GM19023 (cell line): Measurements from ENCODE around the gene KRTAP10-9.
"Not testable (repeated sequence)": the region's sequence is repeated elsewhere in the genome, so short reads cannot be mapped to it uniquely, and the experiment has no call there.

ENCODE experiments used
- ATAC-seq: cut with Tn5 transposase; IDR thresholded peaks from one replicate; pipeline ENCODE4 v1.9.1; 2021; ENCODE audit warnings: mild to moderate bottlenecking, moderate library complexity; ENCODE audit not compliant: unreplicated experiment

Gene KRTAP10-9

GRCh38 chr21:44638506-44639330 lies 11.8 kb downstream of the KRTAP10-9 start:
- ATAC-seq: not testable (repeated sequence)

- ATAC-seq: no peak
Measured at GRCh38 chr21:44639331-44639655, 12.4 kb downstream of the KRTAP10-9 start.

- no peak for ATAC-seq
Measured at GRCh38 chr21:44640761-44641160, 13.9 kb downstream of the KRTAP10-9 start.

- no peak for ATAC-seq
Measured at GRCh38 chr21:44643741-44644310, 16.9 kb downstream of the KRTAP10-9 start.

GRCh38 chr21:44644878-44645277 lies 18.0 kb downstream of the KRTAP10-9 start:
- no peak for ATAC-seq

GRCh38 chr21:44646366-44647221 lies 19.7 kb downstream of the KRTAP10-9 start, which contains the start of gene KRTAP10-11:
KRTAP10-11 (plus strand) TSS chr21:44646414; CDS start chr21:44646459, 45 bp downstream.
- ATAC-seq: not testable (repeated sequence)

- ATAC-seq: no peak
Measured at GRCh38 chr21:44647222-44647552, 20.3 kb downstream of the KRTAP10-9 start.

- ATAC-seq: no peak
Measured at GRCh38 chr21:44648557-44649311, 21.8 kb downstream of the KRTAP10-9 start.

DNA sequence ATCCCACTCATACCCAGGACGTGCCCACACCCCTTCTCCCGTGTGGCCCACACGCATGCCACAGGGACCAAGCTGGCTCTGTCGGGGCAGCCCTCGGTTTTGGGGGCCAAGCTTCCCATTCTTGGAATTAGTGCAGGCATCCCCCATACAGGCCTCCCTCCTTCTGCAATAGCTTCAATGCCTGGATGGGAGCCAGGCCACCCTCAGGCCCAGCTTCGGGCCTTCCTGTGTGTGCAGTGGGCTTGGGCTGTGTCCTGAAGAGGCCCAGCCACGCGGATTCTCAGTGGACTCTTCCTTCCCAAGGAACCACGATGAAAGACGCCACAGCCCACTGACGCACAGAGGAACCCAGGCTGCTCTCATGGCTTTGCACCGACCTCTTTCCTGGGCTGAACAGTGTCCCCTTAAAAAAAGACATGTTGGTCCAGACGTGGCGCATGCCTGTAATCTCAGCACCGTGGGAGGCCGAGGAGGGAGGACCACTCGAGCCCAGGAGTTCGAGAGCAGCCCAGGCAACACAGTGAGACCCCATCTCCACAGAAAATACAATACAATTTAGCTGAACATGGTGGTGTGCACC lies 22.7 kb downstream of the KRTAP10-9 start:
- ATAC-seq: no peak

DNA sequence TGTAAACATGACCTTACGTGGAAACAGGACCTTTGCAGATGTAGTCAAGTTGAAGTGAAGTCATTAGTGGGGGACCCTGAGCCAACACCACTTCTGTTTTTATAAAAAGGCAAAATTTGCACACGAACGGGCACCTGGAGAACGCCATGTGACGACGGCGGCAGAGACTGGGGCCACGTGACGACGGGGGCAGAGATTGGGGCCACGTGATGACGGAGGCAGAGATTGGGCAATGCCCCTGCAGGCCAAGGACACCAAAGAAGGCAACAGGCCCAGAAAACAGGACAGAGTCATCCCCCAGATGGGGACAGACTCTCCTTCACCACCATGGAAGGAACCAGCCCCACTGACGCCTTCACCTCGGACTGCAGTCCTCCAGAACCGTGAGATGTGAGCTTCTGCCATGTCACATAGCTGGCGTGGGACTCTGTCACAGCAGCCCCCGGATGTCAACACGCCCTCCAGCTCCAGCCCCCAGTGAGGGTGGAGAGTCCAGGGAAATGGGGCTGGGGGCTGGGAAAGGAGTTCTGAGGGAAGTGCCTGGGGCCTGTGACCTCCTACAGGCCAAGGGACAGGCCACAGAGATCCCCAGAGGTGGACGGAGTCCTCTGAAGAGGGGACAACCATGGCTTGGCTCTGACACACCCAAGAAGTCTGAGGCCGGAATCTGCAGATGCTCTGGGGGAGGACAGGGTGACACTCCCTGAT lies 23.5 kb downstream of the KRTAP10-9 start:
- no peak for ATAC-seq

GRCh38 chr21:44650973-44651675 lies 24.2 kb downstream of the KRTAP10-9 start:
- no peak for ATAC-seq

DNA sequence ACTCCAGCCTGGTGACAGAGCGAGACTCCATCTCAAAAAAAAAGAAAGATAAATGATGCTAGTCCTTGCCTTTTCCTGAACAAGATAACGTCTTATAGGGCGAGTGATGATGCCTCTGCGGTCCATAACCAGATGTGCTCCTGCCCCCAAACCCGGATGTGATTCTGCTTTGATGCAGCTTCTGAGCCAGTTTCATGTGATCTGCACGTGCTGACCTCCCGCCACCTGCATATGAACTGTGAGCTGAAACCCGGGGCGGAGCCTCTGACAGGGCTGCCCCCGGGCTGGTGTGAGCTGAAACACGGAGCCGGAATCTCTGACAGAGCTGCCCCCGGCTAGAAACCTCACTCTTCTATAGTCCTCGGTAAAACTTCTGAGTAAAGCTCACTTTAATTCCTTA lies 26.2 kb downstream of the KRTAP10-9 start:
- no peak for ATAC-seq

DNA sequence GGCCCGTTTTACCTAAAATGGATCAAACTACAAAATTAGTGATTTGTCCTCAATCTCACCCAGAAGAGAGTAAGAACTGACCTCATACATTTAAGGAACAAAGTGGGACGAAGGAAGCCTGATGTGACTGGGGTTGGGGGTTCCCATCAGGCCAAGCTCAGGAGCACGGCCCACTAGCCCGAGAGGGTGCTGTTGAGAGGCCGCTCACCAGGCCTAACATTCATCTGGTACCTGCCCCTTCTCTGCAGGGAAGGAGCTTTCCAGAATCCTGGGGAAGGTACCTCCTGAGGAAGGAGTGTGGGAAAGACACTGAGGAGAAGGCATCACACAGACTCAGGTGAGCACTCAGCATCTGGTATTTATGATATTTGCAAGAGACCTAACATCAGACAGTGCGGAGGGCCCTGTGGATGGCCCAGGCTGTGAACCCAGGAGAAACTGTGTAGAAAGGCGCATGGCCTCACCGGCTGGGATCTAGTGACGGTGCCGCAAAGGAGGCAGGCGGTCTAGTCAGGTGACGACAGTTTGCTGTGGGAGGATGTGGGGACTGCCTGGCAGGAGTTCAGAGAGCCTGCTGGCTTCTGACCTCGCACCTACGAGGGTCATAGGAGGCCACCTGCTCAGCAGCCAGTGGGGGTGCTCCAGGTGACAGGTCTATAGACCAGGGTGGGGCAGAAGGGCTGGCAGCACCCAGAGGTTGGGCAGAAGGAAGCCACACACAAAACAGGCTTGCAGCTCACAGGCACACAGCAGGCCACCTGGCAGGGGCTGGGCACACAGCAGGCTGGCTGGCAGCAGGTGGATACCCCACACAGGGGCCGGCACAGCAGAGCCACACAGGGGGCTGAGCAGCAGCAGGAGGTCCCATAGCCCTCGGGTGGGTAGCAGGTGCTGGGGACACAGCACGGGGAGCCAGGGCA lies 27.0 kb downstream of the KRTAP10-9 start:
- no peak for ATAC-seq

DNA sequence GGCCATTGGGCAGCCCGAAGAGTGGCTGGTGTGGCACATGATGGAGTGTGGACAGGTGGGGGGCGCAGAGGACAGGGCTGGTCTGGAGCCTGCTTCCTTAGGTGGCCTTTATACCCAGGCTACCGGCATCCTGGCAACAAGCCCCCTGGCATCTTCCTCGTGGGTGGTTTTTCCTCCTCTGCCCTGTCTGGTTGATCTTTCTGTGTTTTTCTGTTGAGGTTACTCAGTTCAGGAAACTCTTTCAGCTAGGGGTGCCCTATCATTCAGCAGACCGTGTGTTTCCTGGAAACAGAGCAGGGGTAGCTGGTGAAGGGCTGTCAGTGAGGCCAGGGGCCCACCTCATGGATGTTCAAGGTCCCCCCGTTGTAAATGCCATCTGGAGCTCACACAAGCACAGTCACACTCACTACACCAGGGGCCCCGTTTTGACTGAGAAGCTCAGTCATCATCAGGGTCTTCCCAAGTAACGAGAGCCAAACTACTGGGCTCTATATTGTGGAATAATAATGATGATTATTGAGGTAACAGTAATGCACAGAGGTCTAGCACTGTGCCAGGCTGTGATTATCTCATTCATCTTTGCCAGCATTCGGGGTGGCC lies 27.8 kb downstream of the KRTAP10-9 start, which contains the start of gene KRTAP12-4:
KRTAP12-4 (minus strand) TSS at position 84 of the 600 bp plus-strand sequence; CDS start at position 39, 45 bp downstream.
- ATAC-seq: no peak

- ATAC-seq: no peak
Measured at GRCh38 chr21:44656868-44657267, 30.0 kb downstream of the KRTAP10-9 start.

- no peak for ATAC-seq
Measured at GRCh38 chr21:44657635-44658540, 31.0 kb downstream of the KRTAP10-9 start, which contains the start of gene KRTAP12-3. KRTAP12-3 (plus strand) TSS chr21:44657932; CDS start chr21:44657980, 48 bp downstream.

DNA sequence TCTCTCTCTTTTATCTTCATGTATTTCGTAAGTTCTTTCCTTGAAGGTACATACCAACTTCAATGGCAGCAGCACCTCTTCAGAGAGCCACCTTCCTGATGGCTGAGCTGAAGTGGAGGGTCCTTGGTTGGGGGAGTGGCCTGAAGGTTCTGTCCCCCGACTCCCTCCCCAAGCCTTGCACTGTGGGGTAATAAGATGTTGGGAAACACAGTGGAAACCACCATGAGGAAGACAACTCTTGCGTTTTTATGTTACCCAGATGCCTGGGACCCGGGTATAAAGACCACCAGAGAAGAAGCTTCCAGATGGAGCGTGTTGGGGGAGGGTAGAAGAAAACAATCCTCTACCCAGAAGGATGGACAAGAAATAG lies 31.6 kb downstream of the KRTAP10-9 start:
- no peak for ATAC-seq
